ENCODE measurements around the gene LIMA1. TPM values are rescaled to one million over a fixed set of nuclear protein-coding genes. Genes with fewer than 3 reads are reported as not detected.
A peak's percentile ranks its signal among the peaks of the same experiment; 100 is the strongest.

The LIMA1 gene
- total RNA-seq, 6 experiments from 2014 or later, result 7.3 to 21.9 (median 13.1) TPM

GRCh38 chr12:50215033-50215432, 68.3 kb downstream of the LIMA1 start:
- no peak for DNase-seq
- no peaks in the 10 kb centered on the region for H3K27me3 ChIP-seq
- peaks cover 0 to under 1% (median 0%) of the 10 kb centered on the region in 4 donors for H3K4me1 ChIP-seq
- intact Hi-C loops (cut with DNase I), result no loop called here
- no peaks in the 10 kb centered on the region for H3K9me3 ChIP-seq
- H3K27ac ChIP-seq, result no peak overlapping the region
- H3K36me3 ChIP-seq, result no peaks in the 10 kb centered on the region
- WGBS (ENCODE audit: insufficient coverage, low coverage, low lambda C conversion rate, missing lambda C conversion rate), result 71% methylated on average over 3 of the region's 3 CpGs
- no peak for ATAC-seq
- no peak for TF ChIP-seq CTCF (IDR thresholded peaks at IDR 0.05)
- no peak for TF ChIP-seq POLR2A (IDR thresholded peaks at IDR 0.05)
- H3K4me3 ChIP-seq, result no peak overlapping the region

GRCh38 chr12:50214018-50214417, 69.3 kb downstream of the LIMA1 start:
- TF ChIP-seq POLR2A (IDR thresholded peaks at IDR 0.05), result no peak
- no peak for TF ChIP-seq CTCF (IDR thresholded peaks at IDR 0.05)
- H3K27ac ChIP-seq, result no peak overlapping the region
- ATAC-seq (no peak), DNase-seq (no peak)
- no peaks in the 10 kb centered on the region for H3K9me3 ChIP-seq
- no peaks in the 10 kb centered on the region for H3K36me3 ChIP-seq
- H3K27me3 ChIP-seq, result no peaks in the 10 kb centered on the region
- no peak overlapping the region for H3K4me3 ChIP-seq
- no peaks in the 10 kb centered on the region for H3K4me1 ChIP-seq
- intact Hi-C loops (cut with DNase I), result no loop called here
- 46% methylated on average over 1 of the region's 1 CpG for WGBS (ENCODE audit: insufficient coverage, low coverage, low lambda C conversion rate, missing lambda C conversion rate)

- Histone ChIP-seq H3K4me1 (no peaks in the 10 kb centered on the region), H3K27me3 (no peaks in the 10 kb centered on the region), H3K36me3 (no peaks in the 10 kb centered on the region), H3K27ac (no peak overlapping the region), H3K9me3 (no peaks in the 10 kb centered on the region), H3K4me3 (no peak overlapping the region)
- TF ChIP-seq CTCF (IDR thresholded peaks at IDR 0.05), result no peak
- no peak for TF ChIP-seq POLR2A (IDR thresholded peaks at IDR 0.05)
- ATAC-seq (no peak), DNase-seq (no peak)
- 89% methylated on average over 2 of the region's 2 CpGs for WGBS (ENCODE audit: insufficient coverage, low coverage, low lambda C conversion rate, missing lambda C conversion rate)
- intact Hi-C loops (cut with DNase I), result no loop called here
Observed at GRCh38 chr12:50213439-50213838, 69.9 kb downstream of the LIMA1 start.

DNA sequence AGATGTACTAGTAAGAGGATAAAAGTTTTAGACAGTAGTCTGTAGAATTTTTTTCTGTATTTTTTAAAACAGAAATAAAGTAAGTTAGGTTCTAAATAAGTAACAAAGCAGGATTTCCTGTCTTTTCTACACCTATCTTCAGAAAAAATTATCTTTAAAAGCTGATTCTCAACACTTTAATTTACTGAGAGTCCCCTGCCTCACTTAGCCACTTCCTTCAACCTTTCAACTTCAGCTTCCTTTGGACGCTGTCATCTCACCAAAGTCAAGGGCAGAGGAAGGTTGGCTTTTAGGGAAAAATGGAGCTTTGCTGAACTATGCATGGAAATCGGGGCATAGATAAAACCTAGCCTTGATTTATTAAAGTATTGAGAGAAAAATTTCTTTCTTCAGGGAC, 71.3 kb downstream of the LIMA1 start:
- 55% methylated on average over 2 of the region's 2 CpGs for WGBS (ENCODE audit: insufficient coverage, low coverage, low lambda C conversion rate, missing lambda C conversion rate)
- Histone ChIP-seq H3K9me3 (no peaks in the 10 kb centered on the region), H3K4me1 (no peaks in the 10 kb centered on the region), H3K27ac (peak overlapping the region in 2 of 3 donors; percentile 20 to 34), H3K36me3 (no peaks in the 10 kb centered on the region), H3K4me3 (no peak overlapping the region), H3K27me3 (no peaks in the 10 kb centered on the region)
- DNase-seq (no peak), ATAC-seq (peak; percentile 37 to 65 (median 48))
- intact Hi-C loops (cut with DNase I), result no loop called here
- TF ChIP-seq POLR2A (IDR thresholded peaks at IDR 0.05) (no peak), CTCF (IDR thresholded peaks at IDR 0.05) (no peak)
